ENCODE data around the gene SLC25A27.

- TF ChIP-seq CTCF (conservative IDR thresholded peaks at IDR 0.05; ENCODE audit: low read depth in 2 of 2) (no peak), JUNB (IDR thresholded peaks at IDR 0.05; ENCODE audit: unreplicated experiment) (no peak), POLR2AphosphoS5 (IDR thresholded peaks at IDR 0.05; ENCODE audit: low read depth) (no peak)
Measured at GRCh38 chr6:46628498-46628897, 24.3 kb upstream of the SLC25A27 start.

All from GM23338 (cell line).